HepG2 (cell line): ENCODE results near the gene NCOA1.

Experiments used
- AHDC1 ChIP-seq: sonication (generic); formaldehyde crosslinking; IDR thresholded peaks from 2 replicates; pipeline ENCODE4 v1.5.1; 2020; ENCODE audit warnings: mild to moderate bottlenecking, missing genetic modification reagents, borderline replicate concordance
- CEBPB ChIP-seq: IDR thresholded peaks from 2 replicates; pipeline ENCODE4 v1.6.1; 2011; ENCODE audit warnings: low read depth, low read length, improper control_type of control experiment, borderline replicate concordance
- CTCF ChIP-seq: sonication (generic); formaldehyde crosslinking; IDR thresholded peaks from 2 replicates; pipeline ENCODE4 v1.5.0; 2020; ENCODE audit warnings: mild to moderate bottlenecking, missing genetic modification reagents, moderate library complexity
- EP300 ChIP-seq, 3 experiments: sonication (generic) in 1 of 3; formaldehyde crosslinking in 1 of 3; IDR thresholded peaks; 2 replicates each; pipeline versions ENCODE4 v1.5.1 to v1.6.1; 2011 to 2020; ENCODE audit warnings: low read depth in 2 of 3, low read length in 2 of 3, borderline replicate concordance in 1 of 3, improper control_type of control experiment in 1 of 3, mild to moderate bottlenecking in 1 of 3, missing genetic modification reagents in 1 of 3, moderate library complexity in 1 of 3
- IRX3 ChIP-seq: sonication (generic); formaldehyde crosslinking; IDR thresholded peaks from 2 replicates; pipeline ENCODE4 v1.8.1; 2023; ENCODE audit warnings: mild to moderate bottlenecking, low read depth, missing genetic modification reagents, borderline replicate concordance
- KLF15 ChIP-seq: sonication (generic); formaldehyde crosslinking; IDR thresholded peaks from 2 replicates; pipeline ENCODE4 v1.8.1; 2023; ENCODE audit warnings: borderline replicate concordance, mild to moderate bottlenecking, inconsistent platforms, missing genetic modification reagents, mixed read lengths
- MXD1 ChIP-seq: sonication (generic); formaldehyde crosslinking; IDR thresholded peaks from 2 replicates; pipeline ENCODE4 v1.4.0; 2020; ENCODE audit warnings: mild to moderate bottlenecking, missing genetic modification reagents
- TFE3 ChIP-seq: IDR thresholded peaks from 2 replicates; pipeline ENCODE4 v1.6.1; 2016
- ZBED4 ChIP-seq: sonication (generic); formaldehyde crosslinking; IDR thresholded peaks from 2 replicates; pipeline ENCODE4 v1.4.0; 2020; ENCODE audit warnings: missing genetic modification reagents, borderline replicate concordance
- ZBTB1 ChIP-seq: sonication (generic); formaldehyde crosslinking; IDR thresholded peaks from 2 replicates; pipeline ENCODE4 v1.4.0; 2020; ENCODE audit warnings: missing genetic modification reagents, borderline replicate concordance
- ZBTB7A ChIP-seq: sonication (generic); formaldehyde crosslinking; IDR thresholded peaks from 2 replicates; pipeline ENCODE4 v1.8.0; 2022; ENCODE audit warnings: mild to moderate bottlenecking, missing genetic modification reagents
- ZNF138 ChIP-seq: sonication (generic); formaldehyde crosslinking; IDR thresholded peaks from 2 replicates; pipeline ENCODE4 v1.5.0; 2020; ENCODE audit warnings: mild to moderate bottlenecking, low read depth, missing genetic modification reagents

- TF ChIP-seq CEBPB (no peak), CTCF (no peak), KLF15 (no peak), ZBTB7A (CRISPR knock-in tag) (no peak), ZBTB1 (CRISPR knock-in tag) (no peak), AHDC1 (CRISPR knock-in tag) (no peak), EP300 (IDR thresholded peaks at IDR 0.05; ENCODE audit: low read depth in 2 of 2, low read length in 2 of 2) (no peak), EP300 (CRISPR knock-in tag; IDR thresholded peaks at IDR 0.05; ENCODE audit: borderline replicate concordance) (no peak), ZNF138 (CRISPR knock-in tag) (no peak), ZBED4 (CRISPR knock-in tag) (no peak), TFE3 (CRISPR knock-in tag) (no peak), IRX3 (no peak), MXD1 (CRISPR knock-in tag) (no peak)
Measured at GRCh38 chr2:24471662-24472061, 19.4 kb upstream of the NCOA1 start.
